HG02973 (cell line): ENCODE results near the gene ANKIB1.
A peak's percentile ranks its signal among the peaks of the same experiment; 100 is the strongest.

ENCODE experiments used
- ATAC-seq: cut with Tn5 transposase; IDR thresholded peaks from one replicate; pipeline ENCODE4 v1.9.1; 2021; ENCODE audit warnings: moderate library complexity; ENCODE audit not compliant: unreplicated experiment

ANKIB1 gene

GRCh38 chr7:92446869-92447344 lies 201.1 kb downstream of the ANKIB1 start:
- no peak for ATAC-seq

DNA sequence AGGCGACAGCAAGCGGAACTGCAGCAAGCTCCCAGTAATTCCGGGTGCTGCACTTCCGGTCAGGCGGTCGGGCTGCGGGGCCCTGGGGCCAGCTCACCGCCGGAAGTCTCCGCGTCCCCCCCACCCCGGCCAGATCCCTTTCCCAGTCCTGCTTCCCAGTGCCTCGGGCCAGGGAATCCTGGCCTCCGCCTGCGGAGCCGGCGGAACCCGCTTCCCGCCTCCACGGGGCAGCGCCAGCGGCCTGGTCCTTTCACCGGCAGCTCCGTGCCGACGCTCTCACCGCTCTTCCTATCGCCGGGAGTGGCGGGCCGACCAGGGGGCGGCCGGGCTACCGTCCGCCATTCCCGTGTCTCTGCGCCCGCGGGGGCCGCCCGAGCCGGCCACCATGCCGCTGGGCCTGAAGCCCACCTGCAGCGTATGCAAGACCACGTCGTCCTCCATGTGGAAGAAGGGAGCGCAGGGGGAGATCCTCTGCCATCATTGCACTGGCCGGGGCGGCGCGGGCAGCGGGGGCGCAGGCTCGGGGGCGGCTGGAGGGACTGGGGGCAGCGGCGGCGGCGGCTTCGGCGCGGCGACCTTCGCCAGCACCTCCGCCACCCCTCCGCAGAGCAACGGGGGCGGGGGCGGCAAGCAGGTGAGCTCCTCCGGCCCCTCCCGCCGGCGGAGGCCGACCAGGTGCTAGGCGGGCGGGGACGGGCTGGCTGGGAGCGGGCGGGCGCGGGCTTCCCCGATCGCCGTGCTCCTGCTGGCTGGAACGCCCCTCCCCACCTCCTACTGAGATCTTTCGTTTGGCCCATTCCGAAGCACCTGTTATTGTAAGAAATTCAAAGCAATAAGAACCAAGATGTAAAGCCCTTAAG lies 201.8 kb downstream of the ANKIB1 start, which contains the start of gene GATAD1:
GATAD1 (plus strand) TSS at position 138 of the 860 bp plus-strand sequence; CDS start at position 386, 248 bp downstream.
- peak; percentile 88 for ATAC-seq

DNA sequence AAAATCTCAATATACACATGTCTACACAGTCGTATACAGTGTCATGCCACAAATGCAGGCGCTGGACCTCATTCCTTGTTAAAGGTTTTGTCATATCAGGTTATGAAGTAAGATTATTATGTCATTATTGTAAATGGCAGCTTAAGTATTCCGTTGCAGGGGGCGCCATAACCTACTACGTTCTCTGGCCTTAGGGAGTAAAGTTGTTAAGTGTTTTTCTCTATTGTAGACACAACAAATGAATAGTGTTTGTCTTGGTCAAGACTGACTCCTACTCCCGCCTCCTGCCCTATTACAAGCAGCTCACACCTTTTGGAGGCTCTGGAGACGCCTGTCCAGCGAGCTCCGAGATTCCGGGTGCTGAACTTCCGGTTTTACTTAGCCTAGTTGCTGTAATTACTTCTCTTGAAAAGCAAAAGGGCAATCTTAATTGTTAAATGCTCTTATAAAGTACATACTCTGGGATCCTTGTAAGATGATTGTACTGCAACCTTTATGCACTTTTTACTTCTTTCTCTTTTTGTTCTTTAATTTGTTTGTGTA lies 202.5 kb downstream of the ANKIB1 start:
- peak; percentile 38 for ATAC-seq
